GM21737 (cell line): ENCODE results near the gene PTCHD1.

Experiments used
- ATAC-seq: cut with Tn5 transposase; IDR thresholded peaks from one replicate; pipeline ENCODE4 v1.9.1; 2021; ENCODE audit warnings: mild to moderate bottlenecking, moderate library complexity; ENCODE audit not compliant: unreplicated experiment

The PTCHD1 gene

DNA sequence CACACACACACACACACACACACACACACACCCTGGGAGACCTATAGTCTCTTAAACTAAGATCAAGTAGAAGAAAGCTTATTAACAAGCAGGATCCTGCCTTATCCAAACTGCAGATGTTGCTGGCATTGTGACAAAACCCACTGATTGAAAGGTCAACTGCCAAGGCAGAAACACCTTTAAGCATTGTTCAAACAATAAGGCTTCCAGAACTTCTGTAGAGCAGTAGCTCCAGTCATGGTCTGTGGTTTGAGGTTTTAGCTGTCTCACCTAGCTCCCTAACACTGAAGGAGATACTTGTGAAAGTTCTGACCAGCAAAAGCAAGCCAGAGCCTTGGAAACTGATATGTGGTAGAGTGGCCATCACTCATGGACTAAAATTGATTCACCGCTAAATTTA is 59.8 kb downstream of the PTCHD1 start:
- no peak for ATAC-seq

DNA sequence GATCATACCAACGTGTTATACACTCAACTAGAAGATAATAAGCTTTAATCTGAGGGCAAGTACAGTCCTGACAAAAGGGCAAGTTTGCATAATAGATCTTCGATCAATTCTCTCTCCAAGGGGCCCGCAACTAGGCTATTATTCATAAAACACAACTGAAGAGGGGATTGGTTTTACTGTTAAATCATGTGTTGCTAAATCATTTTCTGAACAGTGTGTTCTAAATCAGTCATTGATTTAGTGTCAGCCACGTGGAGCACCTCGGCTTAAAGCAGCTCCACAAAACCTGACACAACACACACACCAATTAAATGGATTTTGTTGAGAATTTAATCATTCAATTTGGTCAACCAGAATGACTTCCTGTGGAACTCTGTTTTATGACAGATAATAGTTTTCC is 61.6 kb downstream of the PTCHD1 start:
- no peak for ATAC-seq

GRCh38 chrX:23398570-23398969 is 63.9 kb downstream of the PTCHD1 start:
- ATAC-seq = no peak

DNA sequence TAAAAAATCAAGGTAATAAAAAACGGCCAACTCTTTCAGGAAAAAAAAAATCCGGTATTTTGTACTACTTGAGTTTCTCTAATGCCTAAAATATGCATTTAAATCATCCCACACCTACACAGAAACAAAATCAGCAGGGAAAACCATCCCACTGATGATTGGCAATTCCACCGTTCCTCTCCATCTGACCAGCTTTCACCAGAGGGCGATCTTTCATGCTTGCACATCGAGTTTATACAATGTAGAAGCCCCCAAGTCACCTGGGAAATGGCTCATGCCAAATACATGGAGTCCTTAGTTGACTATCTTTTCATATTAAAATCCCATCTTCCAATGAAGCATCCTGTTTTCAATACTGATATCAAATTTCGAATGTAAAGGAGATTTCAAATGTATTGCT is 69.2 kb downstream of the PTCHD1 start:
- no peak for ATAC-seq

- ATAC-seq = no peak
These were observed 88.3 kb downstream of the PTCHD1 start for GRCh38 chrX:23422912-23423311.

DNA sequence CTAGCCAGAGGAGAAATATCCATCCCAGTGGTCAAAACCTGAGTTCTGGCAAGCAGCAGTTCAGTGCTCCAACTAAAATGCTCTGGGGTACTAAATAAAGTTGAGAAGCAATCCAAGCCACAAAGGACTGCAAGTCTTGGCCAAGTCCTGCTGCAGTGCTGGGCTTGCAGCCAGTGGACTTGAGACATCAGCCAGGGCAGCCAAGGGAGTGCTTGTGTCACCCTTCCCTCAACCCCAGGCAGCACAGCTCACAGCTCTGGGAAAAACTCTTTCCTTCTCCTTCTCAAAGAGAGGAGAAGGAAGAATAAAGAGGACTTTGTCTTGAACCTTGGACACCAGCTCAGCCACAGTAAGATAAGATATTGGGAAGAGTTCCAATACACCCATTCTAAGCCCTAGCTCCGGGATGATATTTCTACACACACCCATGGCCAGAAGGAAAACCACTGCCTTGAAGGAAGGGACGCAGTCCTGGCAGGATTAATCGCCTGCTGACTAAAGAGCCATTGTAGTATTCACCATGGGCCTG is 99.8 kb downstream of the PTCHD1 start:
- no peak for ATAC-seq

- no peak for ATAC-seq
These were observed 100.5 kb downstream of the PTCHD1 start for GRCh38 chrX:23435108-23435507.

GRCh38 chrX:23435575-23435974 is 100.9 kb downstream of the PTCHD1 start:
- no peak for ATAC-seq

DNA sequence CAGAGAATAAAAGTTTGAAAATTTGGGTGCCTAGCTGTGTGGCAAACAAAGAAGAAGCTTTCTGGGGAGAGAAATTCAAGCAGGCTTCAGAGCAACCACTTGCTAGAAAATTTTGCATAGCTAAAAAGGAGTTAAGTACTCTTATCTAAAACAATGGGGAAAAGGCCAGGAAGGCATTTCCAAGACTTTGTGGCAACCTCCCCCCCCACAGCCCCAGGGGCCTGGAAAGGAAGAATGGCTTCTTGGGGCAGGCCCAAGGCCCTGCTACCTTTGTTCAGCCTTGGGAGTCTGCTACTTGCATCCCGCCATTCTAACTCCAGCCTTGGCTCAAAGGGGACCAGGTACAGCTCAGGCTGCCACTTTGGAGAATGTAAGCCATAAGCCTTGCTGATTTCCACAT is 102.2 kb downstream of the PTCHD1 start:
- ATAC-seq = no peak

- ATAC-seq = no peak
These were observed 116.6 kb downstream of the PTCHD1 start for GRCh38 chrX:23451266-23451665.
